Activated CD4-positive, alpha-beta T cell treated with anti-CD3 and anti-CD28 coated beads, Interleukin-2, amount 50 U/mL, for 24 hours (primary cell): Measurements from ENCODE around the gene SLC49A4.
"Not testable (repeated sequence)": the region's sequence is repeated elsewhere in the genome, so short reads cannot be mapped to it uniquely, and the experiment has no call there.

Experiments used
- DNase-seq, 2 donors: peaks; one replicate each; pipeline ENCODE4 v3.0.0-alpha.2; 2020; ENCODE audit warnings: low read depth in 1 of 2, low spot score in 1 of 2

The SLC49A4 gene

GRCh38 chr3:122794779-122795673 lies at the start of gene SLC49A4:
Gene SLC49A4, plus strand, starts transcription at chr3:122795069. Its CDS starts 124 bp downstream, at chr3:122795193.
- peak; percentile 28 to 44 for DNase-seq

DNA sequence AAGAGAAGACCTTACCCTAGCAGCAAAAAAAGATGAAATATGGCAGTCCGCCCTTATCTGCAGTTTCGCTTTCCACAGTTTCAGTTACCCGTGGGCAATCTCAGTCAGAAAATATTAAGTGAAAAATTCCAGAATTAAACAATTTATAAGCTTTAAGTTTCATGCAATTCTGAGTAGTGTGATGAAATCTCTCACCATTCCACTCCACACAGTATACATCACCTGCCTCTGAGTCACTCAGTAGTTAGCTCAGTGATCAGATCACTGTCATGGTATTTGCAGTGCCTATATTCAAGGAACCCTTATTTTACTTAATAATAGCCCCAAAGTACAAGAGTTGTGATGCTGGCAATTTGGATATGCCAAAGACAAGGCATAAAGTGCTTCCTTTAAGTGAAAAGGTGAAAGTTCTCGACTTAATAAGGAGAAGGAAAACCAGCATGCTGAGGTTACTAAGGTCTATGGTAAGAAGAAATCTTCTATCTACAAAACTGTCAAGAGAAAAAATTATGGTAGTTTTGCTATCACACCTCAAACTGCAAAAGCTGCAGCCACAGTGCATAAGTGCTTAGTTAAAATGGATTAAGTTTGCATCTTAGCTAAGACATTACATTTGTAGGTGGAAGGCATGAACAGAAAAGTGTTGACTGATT lies 49.4 kb upstream of the SLC49A4 start:
- no peak for DNase-seq

DNA sequence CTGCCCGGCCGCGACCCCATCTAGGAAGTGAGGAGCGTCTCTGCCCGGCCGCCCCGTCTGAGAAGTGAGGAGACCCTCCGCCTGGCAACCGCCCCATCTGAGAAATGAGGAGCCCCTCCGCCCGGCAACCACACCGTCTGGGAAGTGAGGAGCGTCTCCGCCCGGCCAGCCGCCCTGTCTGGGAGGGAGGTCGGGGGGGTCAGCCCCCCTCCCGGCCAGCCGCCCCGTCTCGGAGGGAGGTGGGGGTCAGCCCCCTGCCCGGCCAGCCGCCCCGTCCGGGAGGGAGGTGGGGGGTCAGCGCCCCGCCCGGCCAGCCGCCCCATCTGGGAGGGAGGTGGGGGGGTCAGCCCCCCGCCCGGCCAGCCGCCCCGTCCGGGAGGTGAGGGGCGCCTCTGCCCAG lies 47.6 kb upstream of the SLC49A4 start:
- DNase-seq = not testable (repeated sequence)

GRCh38 chr3:122748347-122748746 lies 46.5 kb upstream of the SLC49A4 start:
- no peak for DNase-seq

GRCh38 chr3:122754929-122755328 lies 39.9 kb upstream of the SLC49A4 start:
- DNase-seq = peak in 1 of 2 donors; percentile 1

DNA sequence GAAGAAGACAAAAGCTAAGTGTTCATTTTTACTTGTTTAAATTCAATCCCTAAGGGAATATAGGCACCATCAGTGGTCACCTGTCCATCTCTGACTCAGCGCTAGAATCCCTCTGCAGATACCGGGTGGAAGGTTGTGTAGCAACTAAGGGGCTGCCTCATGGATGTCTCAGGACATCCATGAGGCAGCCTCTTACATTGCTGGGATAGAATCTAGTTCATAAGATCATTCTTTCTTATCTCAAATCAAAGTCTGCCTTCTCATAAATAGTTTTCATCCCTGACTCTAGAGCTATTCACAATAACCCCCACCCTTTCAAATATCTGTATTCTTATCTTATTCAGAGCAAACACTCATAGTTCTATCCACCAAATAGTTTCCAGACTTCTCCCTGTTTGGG lies 39.4 kb upstream of the SLC49A4 start:
- no peak for DNase-seq

DNA sequence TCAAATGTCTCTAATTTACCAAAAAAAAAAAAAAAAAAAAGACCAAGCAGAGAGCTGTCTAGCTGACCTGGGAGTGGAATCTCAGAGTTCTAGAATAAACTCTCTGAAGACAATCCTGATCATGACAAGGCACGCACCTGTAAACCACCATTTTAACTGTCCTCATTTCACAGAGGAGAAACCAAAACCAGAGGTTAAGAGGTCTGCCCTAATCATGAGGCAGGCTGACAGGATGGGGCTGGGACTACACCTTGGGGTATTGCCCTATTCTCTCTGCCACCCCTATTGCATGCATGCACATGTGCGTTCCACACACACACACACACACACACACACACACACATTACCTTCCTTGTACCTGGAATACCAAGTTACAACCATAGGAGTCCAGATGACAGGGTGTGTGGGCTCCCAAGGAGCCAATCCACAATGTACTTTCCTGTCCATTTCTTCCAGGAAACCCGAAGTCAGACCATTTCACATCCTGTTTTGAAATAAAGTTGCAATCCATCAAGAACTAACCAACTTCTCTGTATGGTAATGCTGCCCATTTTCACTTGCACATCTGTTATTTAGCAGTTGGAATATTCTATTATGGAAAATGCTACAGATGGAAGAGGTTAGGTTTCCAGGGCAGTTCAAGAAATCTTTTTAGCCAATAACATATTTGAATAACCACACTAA lies 35.9 kb upstream of the SLC49A4 start:
- no peak for DNase-seq

DNA sequence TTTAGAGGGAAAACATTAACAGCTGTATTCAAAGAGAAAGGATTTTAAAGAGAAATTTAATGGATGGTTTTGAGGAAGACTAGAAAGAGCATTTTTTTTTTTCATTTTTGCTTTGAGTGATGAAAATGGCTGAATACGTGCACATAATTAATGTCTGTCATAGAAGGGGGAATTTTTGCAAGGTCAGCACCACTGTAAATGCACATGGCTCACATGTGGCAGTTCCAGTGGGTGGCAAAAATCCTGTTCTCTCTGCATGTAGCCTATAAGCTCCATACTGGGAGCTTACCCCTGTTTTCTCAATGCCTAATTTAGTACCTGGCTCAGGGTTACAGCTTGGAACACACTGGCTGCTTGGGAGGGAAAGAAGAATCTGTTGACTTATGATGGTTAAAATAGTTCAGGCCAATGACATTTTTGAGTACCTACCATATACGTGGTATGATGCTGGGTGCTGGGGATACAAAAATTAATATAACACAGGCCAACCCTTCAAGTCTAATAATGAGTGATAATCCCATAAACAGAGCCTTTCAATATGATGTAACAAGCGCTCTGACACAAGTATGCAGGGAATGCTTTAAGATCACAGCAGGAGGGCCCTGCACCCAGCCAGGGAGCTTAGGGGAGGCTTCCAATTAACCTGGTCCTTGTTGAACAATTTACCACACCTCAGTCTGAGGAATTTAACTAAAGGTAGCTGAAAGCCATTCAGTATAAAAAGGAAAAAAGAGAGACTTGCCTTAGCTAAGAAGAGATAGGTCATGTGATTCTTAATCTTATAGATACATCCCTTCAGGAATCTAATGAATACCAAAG lies 34.2 kb upstream of the SLC49A4 start:
- no peak for DNase-seq

DNA sequence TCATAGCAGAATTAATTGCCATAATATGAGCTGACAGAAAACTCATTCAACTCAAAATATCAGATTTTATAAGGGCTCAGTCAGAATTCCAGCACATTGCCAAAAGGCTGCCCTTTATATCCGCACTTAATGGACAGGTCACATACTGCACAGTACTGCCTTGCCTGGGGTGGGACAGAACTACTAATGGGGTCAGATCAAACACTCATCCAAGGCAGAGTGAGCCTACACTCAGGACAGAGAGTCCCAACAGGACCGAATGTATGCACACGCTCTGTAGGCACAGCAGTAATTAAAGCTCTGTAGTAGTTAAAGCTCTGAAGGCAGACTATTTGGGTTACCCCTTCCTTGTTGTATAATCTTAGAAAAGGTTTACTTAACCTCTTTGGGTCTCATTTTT lies 28.4 kb upstream of the SLC49A4 start:
- no peak for DNase-seq

DNA sequence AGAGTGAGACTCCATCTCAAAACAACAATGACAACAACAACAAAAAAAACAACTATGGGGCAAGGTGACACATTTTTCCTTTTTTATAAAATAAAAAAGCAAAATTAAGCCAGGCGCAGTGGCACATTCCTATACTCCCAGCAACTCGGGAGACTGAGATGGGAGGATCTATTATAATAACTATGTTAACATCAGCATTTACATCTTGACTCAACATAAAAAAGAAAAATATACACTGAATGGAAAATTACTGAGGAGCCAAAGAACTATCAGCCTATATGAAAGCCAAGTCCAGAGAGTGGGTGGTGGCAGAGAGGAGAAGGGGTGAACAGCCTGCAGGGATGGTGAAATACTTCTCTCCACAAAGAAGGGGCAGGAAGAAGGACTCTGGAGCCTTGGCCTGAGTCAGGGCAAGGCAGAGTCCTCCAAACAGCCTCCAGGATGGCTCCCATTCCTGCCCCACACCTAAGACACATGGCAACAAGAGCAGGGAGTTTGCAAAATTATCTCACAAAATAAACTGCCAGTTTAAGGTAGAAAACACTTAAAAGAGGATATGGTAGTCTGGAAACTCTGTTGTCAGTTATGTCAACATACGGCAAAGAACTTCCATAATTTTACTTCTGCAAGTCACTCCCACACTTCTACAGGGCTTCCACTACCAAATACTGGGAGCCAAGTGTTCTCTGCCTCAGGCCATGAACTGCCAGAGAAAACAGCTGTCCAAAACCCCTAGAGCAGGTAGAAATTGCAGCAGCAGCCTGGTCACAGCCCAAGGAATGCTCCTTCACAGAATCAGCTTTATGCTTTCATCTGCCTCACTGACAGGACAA lies 27.1 kb upstream of the SLC49A4 start:
- no peak for DNase-seq

DNA sequence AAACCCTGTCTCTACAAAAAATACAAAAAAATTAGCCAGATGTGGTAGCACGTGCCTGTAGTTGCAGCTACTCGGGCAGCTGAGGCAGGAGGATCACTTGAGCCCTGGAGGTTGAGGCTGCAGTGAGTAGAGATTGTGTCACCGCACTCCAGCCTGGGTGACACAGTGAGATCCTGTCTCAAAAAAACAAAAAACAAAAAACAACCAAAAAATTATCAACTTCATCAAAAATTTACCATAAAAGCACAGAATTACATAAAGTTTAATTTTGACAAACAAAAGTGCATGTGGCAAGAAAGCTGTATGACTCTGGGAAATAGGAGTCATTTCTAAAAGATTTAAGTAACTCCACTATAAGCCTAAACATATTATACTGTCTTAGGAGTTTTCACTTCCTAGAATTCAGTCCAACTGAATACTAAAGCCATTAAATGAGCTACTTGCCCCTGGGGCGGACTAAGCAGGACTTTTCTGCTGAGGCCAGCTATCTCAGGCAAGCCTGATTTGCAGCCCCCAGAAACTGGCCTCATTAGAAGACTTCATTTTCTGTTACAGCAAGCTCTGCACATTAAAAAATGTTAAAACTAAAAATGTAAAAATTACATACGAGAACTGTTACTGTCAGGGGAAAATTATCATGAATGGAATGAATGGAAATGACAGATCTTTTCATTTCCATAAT lies 24.2 kb upstream of the SLC49A4 start:
- no peak for DNase-seq

DNA sequence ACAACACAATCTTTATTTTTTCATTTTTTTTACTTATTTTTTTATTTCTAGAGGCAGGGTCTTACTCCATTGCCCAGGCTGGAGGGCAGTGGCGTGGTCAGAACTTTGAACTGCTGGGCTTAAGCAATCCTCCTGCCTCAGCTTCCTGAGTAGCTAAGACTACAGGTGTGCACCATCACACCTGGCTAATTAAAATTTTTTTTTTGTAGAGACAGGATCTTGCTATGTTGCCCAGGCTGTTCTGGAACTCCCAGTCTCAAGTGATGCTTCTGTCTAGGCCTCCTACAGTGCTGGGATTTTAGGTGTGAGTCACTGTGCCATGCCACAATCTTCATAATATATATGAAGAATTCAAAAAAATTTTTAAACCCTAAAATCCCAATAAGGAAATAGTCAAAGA lies 22.0 kb upstream of the SLC49A4 start:
- no peak for DNase-seq

DNA sequence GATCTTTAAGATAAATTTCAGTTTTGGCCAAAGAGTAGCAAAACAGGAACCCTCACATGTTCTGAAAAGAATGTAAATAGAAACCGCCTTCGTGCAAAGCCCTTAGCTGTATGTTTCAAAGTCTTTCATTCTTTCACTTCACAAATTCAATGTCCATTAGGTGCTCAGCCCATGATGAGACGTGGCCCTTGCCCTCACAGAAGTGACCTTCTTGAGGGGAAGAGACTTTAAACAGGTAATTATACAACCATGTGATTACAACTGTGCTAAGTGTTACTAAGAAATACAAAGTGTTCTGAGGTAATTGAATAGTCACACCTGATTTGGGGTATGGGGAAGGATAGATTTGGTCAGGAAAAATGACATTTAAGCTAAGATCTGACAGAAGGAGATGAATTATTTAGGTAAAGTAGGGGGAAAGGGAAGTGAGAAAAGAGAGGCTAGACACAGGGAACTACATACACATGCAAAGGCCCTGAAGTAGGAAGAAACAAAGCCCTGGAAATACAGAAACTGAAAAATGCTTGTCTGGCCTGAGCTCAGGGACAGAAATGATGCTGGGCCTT lies 20.8 kb upstream of the SLC49A4 start:
- no peak for DNase-seq

DNA sequence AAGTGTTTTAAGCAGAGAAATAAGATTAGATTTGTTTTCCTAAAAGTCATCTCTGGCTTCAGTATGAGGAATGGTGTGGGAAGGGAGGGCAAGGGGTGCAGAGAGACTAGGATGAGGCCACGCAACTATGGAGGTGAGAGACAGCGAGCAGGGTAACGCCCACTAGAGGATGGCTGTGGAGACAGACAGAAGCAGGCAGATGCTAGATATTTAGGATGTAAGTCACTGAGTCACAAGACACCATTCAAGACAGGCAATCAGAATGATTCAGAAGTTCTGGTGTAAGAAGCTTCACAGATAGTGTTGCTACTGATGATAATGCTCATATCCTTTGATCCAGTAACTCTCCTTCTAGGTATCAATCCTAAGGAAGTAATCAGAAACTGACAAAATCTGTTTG lies 20.3 kb upstream of the SLC49A4 start:
- DNase-seq = no peak

- DNase-seq = no peak
Measured at GRCh38 chr3:122776675-122777468, 18.0 kb upstream of the SLC49A4 start.

- DNase-seq = no peak
Measured at GRCh38 chr3:122777563-122777962, 17.3 kb upstream of the SLC49A4 start.

DNA sequence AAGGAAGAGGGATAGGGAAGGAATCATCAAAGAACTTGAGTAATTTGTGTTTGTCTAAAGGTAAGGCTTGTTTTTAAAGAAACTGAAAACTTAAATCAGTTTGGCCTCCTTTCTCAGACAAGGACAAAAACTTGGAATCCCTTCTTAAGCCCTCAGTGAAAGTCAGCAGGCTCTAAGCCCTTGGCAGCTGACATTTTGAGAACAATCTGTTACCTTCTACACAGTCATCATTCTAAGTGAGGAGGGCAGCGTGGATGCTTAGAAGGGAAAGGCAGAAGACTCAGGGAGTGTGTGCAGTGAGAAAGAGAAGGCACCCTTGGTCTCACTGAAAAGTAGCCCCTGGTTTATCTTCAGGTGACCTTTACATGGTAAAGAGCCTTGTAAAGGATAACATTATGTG lies 12.1 kb upstream of the SLC49A4 start:
- DNase-seq = no peak

- no peak for DNase-seq
Measured at GRCh38 chr3:122784436-122784835, 10.4 kb upstream of the SLC49A4 start.
